GM12878 (cell line): ENCODE measurements around the gene THSD8. TPM values are rescaled to one million over a fixed set of nuclear protein-coding genes. Genes with fewer than 3 reads are reported as not detected.

Source experiments
- ATAC-seq: fragments of 200-7000 bp; cut with Tn5 transposase; 3 replicates; pipeline ENCODE4 v1.9.1; 2020; ENCODE audit warnings: mild to moderate bottlenecking, moderate library complexity
- BruUV-seq: library from RNA; stranded (reverse); fragments of 400-500 nt; replicated peaks from 2 replicates; lab custom pipeline; 2021; lab: Mats Ljungman, UMichigan
- CTCF ChIA-PET: fragments of 300-600 bp; sonication (Branson Sonifier 250); formaldehyde crosslinking; extraction: SDS; loops from one replicate; lab custom pipeline; 2021; ENCODE audit warnings: inconsistent platforms; lab: Yijun Ruan, JAX
- POLR2A ChIA-PET: fragments of 350-600 bp; formaldehyde crosslinking; extraction: SDS; loops from one replicate; lab custom pipeline; 2021; ENCODE audit warnings: inconsistent platforms; lab: Charles Lee
- RAD21 ChIA-PET: fragments of 300-600 bp; sonication (Branson Sonifier 250); formaldehyde crosslinking; loops from one replicate; lab custom pipeline; 2023; ENCODE audit warnings: antibody characterized with exemption; ENCODE audit not compliant: unreplicated experiment; lab: Charles Lee
- SMC1A ChIA-PET: fragments of 300-600 bp; sonication (Branson Sonifier 250); formaldehyde crosslinking; loops from one replicate; lab custom pipeline; 2023; ENCODE audit not compliant: unreplicated experiment, uncharacterized antibody; lab: Charles Lee
- DNase-seq: peaks from one replicate; pipeline ENCODE4 v3.0.0-alpha.2; 2011; ENCODE audit warnings: low read depth, low spot score
- FAIRE-seq: peaks from 3 replicates; lab custom pipeline; 2011; peaks lifted over from hg19 to GRCh38; lab: Jason Lieb, UNC
- H2AFZ ChIP-seq: 2 replicates; pipeline ENCODE4 v1.6.0; 2011; ENCODE audit warnings: low read depth, low read length, control low read depth; ENCODE audit not compliant: control insufficient read depth
- H3K27ac ChIP-seq: 2 replicates; pipeline ENCODE4 v1.5.1; 2011; ENCODE audit warnings: control low read depth; ENCODE audit not compliant: control insufficient read depth, insufficient read depth
- H3K27me3 ChIP-seq, 2 experiments: replicated peaks in 1 of 2; 2 replicates each; pipeline versions ENCODE4 v1.6.0 to v1.6.1; 2011; ENCODE audit warnings: low read length in 1 of 2; ENCODE audit not compliant: control insufficient read depth in 2 of 2, insufficient read depth in 2 of 2
- H3K36me3 ChIP-seq, 2 experiments: 2 replicates each; pipeline ENCODE4 v1.5.1; 2011; ENCODE audit warnings: low read length in 1 of 2; ENCODE audit not compliant: control insufficient read depth in 2 of 2, insufficient read depth in 2 of 2
- H3K4me1 ChIP-seq: 2 replicates; pipeline ENCODE4 v1.6.1; 2011; ENCODE audit warnings: mild to moderate bottlenecking, low read length, moderate library complexity, mixed read lengths; ENCODE audit not compliant: control insufficient read depth, insufficient read depth
- H3K4me2 ChIP-seq: 2 replicates; pipeline ENCODE4 v1.6.0; 2011; ENCODE audit warnings: control low read depth; ENCODE audit not compliant: control insufficient read depth, insufficient read depth
- H3K4me3 ChIP-seq: fragments of 200-600 bp; sonication (generic); 2 replicates; pipeline ENCODE4 v1.5.1; 2016
- H3K79me2 ChIP-seq: 2 replicates; pipeline ENCODE4 v1.6.0; 2011; ENCODE audit warnings: low read length; ENCODE audit not compliant: control insufficient read depth, insufficient read depth
- H3K9ac ChIP-seq: 2 replicates; pipeline ENCODE4 v1.8.0; 2011; ENCODE audit warnings: low read length, control low read depth, mixed read lengths; ENCODE audit not compliant: control insufficient read depth, insufficient read depth
- H3K9me3 ChIP-seq: replicated peaks from 3 replicates; pipeline ENCODE4 v1.5.1; 2011; ENCODE audit warnings: mild to moderate bottlenecking, low read length; ENCODE audit not compliant: control insufficient read depth, insufficient read depth
- H4K20me1 ChIP-seq: 2 replicates; pipeline ENCODE4 v1.6.0; 2011; ENCODE audit not compliant: control insufficient read depth, insufficient read depth
- ATF2 ChIP-seq: IDR thresholded peaks from 2 replicates; pipeline ENCODE4 v1.6.1; 2012; ENCODE audit warnings: low read length, inconsistent platforms
- CHD2 ChIP-seq: IDR thresholded peaks from 2 replicates; pipeline ENCODE4 v1.6.1; 2011; ENCODE audit warnings: low read depth, low read length, improper control_type of control experiment, borderline replicate concordance
- E4F1 ChIP-seq: fragments of 450-650 bp; IDR thresholded peaks from 2 replicates; pipeline ENCODE4 v1.6.1; 2018; ENCODE audit warnings: borderline replicate concordance, mild to moderate bottlenecking; ENCODE audit not compliant: partially characterized antibody
- POLR2A ChIP-seq: IDR thresholded peaks from 2 replicates; pipeline ENCODE4 v1.6.1; 2011; ENCODE audit warnings: low read depth, mild to moderate bottlenecking, low read length
- POLR2AphosphoS5 ChIP-seq: IDR thresholded peaks from 2 replicates; pipeline ENCODE4 v1.6.1; 2011; ENCODE audit warnings: mild to moderate bottlenecking, low read length, inconsistent platforms
- POU2F2 ChIP-seq: IDR thresholded peaks from 3 replicates; pipeline ENCODE4 v1.6.1; 2011; ENCODE audit warnings: low read depth, mild to moderate bottlenecking, low read length, borderline replicate concordance
- RCOR1 ChIP-seq: conservative IDR thresholded peaks from 2 replicates; pipeline ENCODE4 v1.6.1; 2012; ENCODE audit warnings: low read depth, low read length, improper control_type of control experiment
- SKIL ChIP-seq: fragments of 450-650 bp; IDR thresholded peaks from 2 replicates; pipeline ENCODE4 v1.6.1; 2017; ENCODE audit warnings: mild to moderate bottlenecking, low read depth, inconsistent platforms; ENCODE audit not compliant: poor library complexity, severe bottlenecking
- SMARCA5 ChIP-seq: fragments of 450-650 bp; IDR thresholded peaks from 2 replicates; pipeline ENCODE4 v1.6.1; 2017; ENCODE audit warnings: mild to moderate bottlenecking
- SMC3 ChIP-seq: IDR thresholded peaks from 2 replicates; pipeline ENCODE4 v1.6.1; 2011; ENCODE audit warnings: low read length, improper control_type of control experiment, borderline replicate concordance
- SUZ12 ChIP-seq: fragments of 200-600 bp; sonication (generic); IDR thresholded peaks from one replicate; pipeline ENCODE4 v1.6.1; 2018; ENCODE audit warnings: antibody characterized with exemption, mild to moderate bottlenecking; ENCODE audit not compliant: unreplicated experiment
- TARDBP ChIP-seq: IDR thresholded peaks from 2 replicates; pipeline ENCODE4 v1.6.1; 2016; ENCODE audit warnings: borderline replicate concordance
- TCF12 ChIP-seq: IDR thresholded peaks from 2 replicates; pipeline ENCODE4 v1.6.1; 2011; ENCODE audit warnings: low read depth, mild to moderate bottlenecking, low read length
- TCF7 ChIP-seq: IDR thresholded peaks from 2 replicates; pipeline ENCODE4 v1.6.1; 2014; ENCODE audit warnings: antibody characterized with exemption, borderline replicate concordance
- ZZZ3 ChIP-seq: IDR thresholded peaks from 2 replicates; pipeline ENCODE4 v1.6.1; 2011; ENCODE audit warnings: low read depth; ENCODE audit not compliant: control insufficient read depth, insufficient read length
- WGBS: methylation state at CpG from one replicate; pipeline ENCODE4 v1.1.6; 2016; ENCODE audit warnings: low lambda C conversion rate; ENCODE audit not compliant: insufficient replicate concordance, insufficient coverage; ENCODE audit errors: missing lambda C conversion rate; 5-methylcytosine and 5-hydroxymethylcytosine counted together
- in situ Hi-C: fragments of 300-500 bp; cut with MboI; formaldehyde crosslinking; loops from 9 replicates; pipeline ENCODE4 v1.14.3; 2018; ENCODE audit warnings: mixed read lengths
- intact Hi-C: fragments of 100-400 bp; cut with micrococcal nuclease; formaldehyde crosslinking; loops from one replicate; pipeline ENCODE4 v1.14.2; 2022; ENCODE audit not compliant: unreplicated experiment
- polyA plus RNA-seq, 11 experiments: library from polyadenylated mRNA; depleted of rRNA in 4 of 11; unstranded in 6 of 11; stranded (reverse) in 5 of 11; fragments of >200 nt; fragmentation: Nextera tagmentation in 4 of 11; fragmentation: Illumina TruSeq in 1 of 11; extraction: Ambion mirVana in 4 of 11; extraction: Trizol in 1 of 11; gene quantifications; 1 replicate in 1 of 11; 2 replicates in 10 of 11; pipeline versions ENCODE4 v1.2.1 to v1.2.3, GENCODE V29; 2011 to 2016; ENCODE audit warnings: inconsistent platforms in 2 of 11, missing spikeins in 2 of 11, low read depth in 1 of 11
- total RNA-seq, 4 experiments: library from RNA; depleted of rRNA in 3 of 4; stranded (reverse); fragments of >200 nt in 3 of 4; fragmentation: Illumina TruSeq in 1 of 4; extraction: Trizol in 1 of 4; gene quantifications; 2 replicates each; pipeline versions ENCODE4 v1.2.1 to v1.2.3, GENCODE V29; 2013 to 2021

THSD8 gene
- total and polyA plus RNA-seq, 10 of the 15 experiments (the other 5 are each of a cell fraction or from before 2014, with no cell fraction given): 0.24 to 32.3 (median 21.3) TPM; not detected in 2

DNA sequence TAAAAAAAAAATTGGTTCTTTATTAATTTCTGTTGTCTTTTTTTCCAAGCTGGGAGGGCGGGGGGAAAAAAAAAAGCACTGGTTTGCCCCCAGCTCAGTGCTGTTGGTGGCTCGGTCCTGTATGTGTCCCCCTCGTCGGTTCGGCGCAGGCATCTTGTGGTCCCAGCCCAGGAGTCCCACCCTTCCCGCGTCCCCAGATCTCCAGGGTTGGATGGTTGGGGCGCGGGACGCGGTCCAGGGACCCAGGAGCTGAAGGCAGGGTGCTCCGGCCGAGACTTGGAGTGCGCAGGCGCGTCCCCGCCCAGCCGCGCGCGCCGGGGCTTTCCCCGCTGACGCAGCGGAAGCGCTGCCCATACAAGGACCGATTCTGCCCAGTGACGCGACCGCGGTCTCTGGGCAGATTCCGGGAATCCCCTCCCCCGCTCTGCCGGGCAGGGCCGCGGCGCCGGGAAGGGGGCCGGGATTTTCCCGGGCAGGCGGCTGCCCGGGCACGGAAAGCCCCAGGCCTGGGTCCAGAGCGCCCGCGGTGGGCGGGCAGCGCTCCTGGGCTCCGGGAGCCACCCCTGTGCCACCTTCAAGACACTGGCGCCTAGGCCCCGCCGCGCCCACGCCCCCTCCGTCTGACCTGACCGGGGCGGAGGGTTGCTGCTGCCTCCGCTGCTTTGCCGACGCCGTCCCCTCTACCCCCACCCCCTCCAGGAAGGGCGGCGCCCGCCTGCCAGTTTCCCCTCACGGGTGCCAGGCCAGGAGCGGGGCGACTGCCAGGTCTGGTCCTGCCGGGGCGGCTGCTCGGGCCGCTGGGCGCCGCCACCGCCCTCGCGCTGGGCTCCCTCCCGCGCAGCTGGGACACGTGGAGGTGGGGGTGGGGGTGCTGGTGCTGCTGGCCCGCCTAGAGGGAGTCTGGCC lies 8.3 kb upstream of the THSD8 start:
- CTCF ChIA-PET: interaction anchor here (1.1 to 12.9 kb wide), 5 partner anchors 10 to 55 kb away, joined by 3 to 537 read pairs (median 3); partner anchors contain the start of gene HOOK2
- no peaks in the 10 kb centered on the region for H3K36me3 ChIP-seq
- peak overlapping the region; percentile 95 for H3K9ac ChIP-seq
- H3K9me3 ChIP-seq: no peaks in the 10 kb centered on the region; the same call in 2 of the 3 replicates
- no peaks in the 10 kb centered on the region for H4K20me1 ChIP-seq
- peaks cover 36% of the 10 kb centered on the region for H3K79me2 ChIP-seq
- SMC1A ChIA-PET: interaction anchor here (1.2 to 11.5 kb wide), 6 partner anchors 14 to 59 kb away, joined by 3 to 240 read pairs (median 4); partner anchors contain the start of gene TRIR
- DNase-seq: peak; percentile 81
- H3K4me1 ChIP-seq: peaks cover 25% of the 10 kb centered on the region
- H3K4me3 ChIP-seq: peak overlapping the region; percentile 87
- POLR2A ChIA-PET: interaction anchor here (0.6 to 8.2 kb wide), 14 partner anchors 9 to 183 kb away, joined by 3 to 303 read pairs (median 4); partner anchors contain the start of genes GCDH, GET3, HOOK2 and MAN2B1
- no peak overlapping the region; the same call in none of the 2 replicates for H2AFZ ChIP-seq
- H3K27ac ChIP-seq: peak overlapping the region; percentile 95
- intact Hi-C loops (loop anchor here (1.0 kb wide), 1 partner anchor 112 kb away; the partner anchor contains the start of gene DHPS), in situ Hi-C loops (no loop called here)
- RAD21 ChIA-PET: interaction anchor here (0.7 to 11.4 kb wide), 4 partner anchors 11 to 54 kb away, joined by 3 to 303 read pairs (median 10); partner anchors contain the start of gene HOOK2
- H3K27me3 ChIP-seq: no peaks in the 10 kb centered on the region
- no peak for FAIRE-seq
- BruUV-seq: no TSS peak
- 2% methylated on average over 71 of the region's 81 CpGs for WGBS
- ATAC-seq: peak; percentile 30
- peak overlapping the region; percentile 97 for H3K4me2 ChIP-seq
- TF ChIP-seq TCF7 (no peak), RCOR1 (no peak), SMARCA5 (peak; percentile 60; the same call in 1 of the 2 replicates), POU2F2 (peak; percentile 95), E4F1 (no peak), ATF2 (no peak), SKIL (no peak), TARDBP (no peak; the same call in 1 of the 2 replicates), CHD2 (peak; percentile 90), ZZZ3 (no peak), TCF12 (peak; percentile 68; the same call in 1 of the 2 replicates), SMC3 (no peak; the same call in 1 of the 2 replicates), SUZ12 (no peak), POLR2A (peak; percentile 89), POLR2AphosphoS5 (peak; percentile 91)
